CD4-positive, alpha-beta T cell treated with Interleukin-15 for 4 hours (primary cell): Measurements from ENCODE around the gene MINAR1.

Experiments
- DNase-seq: peaks from one replicate; pipeline ENCODE4 v3.0.0-alpha.2; 2020; ENCODE audit warnings: low spot score

The MINAR1 gene

GRCh38 chr15:79430901-79431635 lies 1.1 kb upstream of the MINAR1 start:
- DNase-seq, result no peak

GRCh38 chr15:79432345-79433275 lies 474 bp downstream of the MINAR1 start:
- DNase-seq, result no peak

- DNase-seq, result no peak
Measured at GRCh38 chr15:79433276-79433990, 1.3 kb downstream of the MINAR1 start.

- DNase-seq, result no peak
Measured at GRCh38 chr15:79434361-79434760, 2.2 kb downstream of the MINAR1 start.

GRCh38 chr15:79436037-79436780 lies 4.1 kb downstream of the MINAR1 start:
- DNase-seq, result no peak

GRCh38 chr15:79437275-79438000 lies 5.3 kb downstream of the MINAR1 start:
- DNase-seq, result no peak

GRCh38 chr15:79439236-79439635 lies 7.1 kb downstream of the MINAR1 start:
- no peak for DNase-seq

GRCh38 chr15:79440355-79440908 lies 8.3 kb downstream of the MINAR1 start:
- no peak for DNase-seq

- no peak for DNase-seq
Measured at GRCh38 chr15:79442911-79443310, 10.8 kb downstream of the MINAR1 start.

GRCh38 chr15:79447060-79447459 lies 14.9 kb downstream of the MINAR1 start:
- DNase-seq, result no peak

- no peak for DNase-seq
Measured at GRCh38 chr15:79450648-79451047, 18.5 kb downstream of the MINAR1 start.

GRCh38 chr15:79451361-79451999 lies 19.3 kb downstream of the MINAR1 start:
- DNase-seq, result no peak

GRCh38 chr15:79452244-79453051 lies 20.3 kb downstream of the MINAR1 start:
- no peak for DNase-seq

- no peak for DNase-seq
Measured at GRCh38 chr15:79453446-79453845, 21.3 kb downstream of the MINAR1 start.

- DNase-seq, result no peak
Measured at GRCh38 chr15:79454063-79454462, 21.9 kb downstream of the MINAR1 start.

- DNase-seq, result no peak
Measured at GRCh38 chr15:79455361-79455760, 23.2 kb downstream of the MINAR1 start.

GRCh38 chr15:79455943-79456342 lies 23.8 kb downstream of the MINAR1 start:
- DNase-seq, result no peak

GRCh38 chr15:79458491-79458890 lies 26.4 kb downstream of the MINAR1 start:
- DNase-seq, result no peak

GRCh38 chr15:79459666-79460065 lies 27.5 kb downstream of the MINAR1 start:
- no peak for DNase-seq
